HFF-Myc (cell line): ENCODE data around the gene SPECC1.

Source experiments
- DNase-seq: peaks from one replicate; pipeline ENCODE4 v3.0.0-alpha.2; 2011; ENCODE audit warnings: low read depth; ENCODE audit errors: extremely low read depth
- H3K4me3 ChIP-seq: replicated peaks from 2 replicates; pipeline ENCODE4 v1.5.1; 2011; ENCODE audit warnings: low read depth, mild to moderate bottlenecking, control low read depth, low read length
- TF ChIP-seq, protein P1 (sequence below): IDR thresholded peaks from 2 replicates; pipeline ENCODE4 v1.5.1; 2012; ENCODE audit warnings: mild to moderate bottlenecking, low read depth, low read length, control low read depth; ENCODE audit errors: missing control alignments

Gene SPECC1

DNA sequence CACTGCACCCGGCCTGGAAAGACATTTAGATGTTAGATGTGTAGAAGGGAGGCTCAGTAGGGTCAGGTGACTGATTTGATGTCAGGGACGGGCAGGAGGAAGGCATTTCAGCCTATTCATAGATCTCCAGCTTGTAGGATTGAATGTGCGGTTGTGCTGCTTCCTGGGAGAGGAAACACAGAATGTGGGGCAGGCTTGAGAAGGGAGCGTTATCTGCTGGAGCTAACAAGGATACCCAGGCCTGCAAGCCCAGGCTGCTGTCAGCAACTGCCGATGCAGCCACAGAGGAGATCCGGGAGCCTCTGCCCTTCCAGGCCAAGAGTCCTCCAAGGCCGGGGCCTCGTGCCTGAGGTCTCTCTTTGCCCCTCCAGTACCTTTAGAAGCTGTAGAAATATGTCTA, 205.6 kb downstream of the SPECC1 start:
- DNase-seq, result no peak
- H3K4me3 ChIP-seq, result no peak overlapping the region
- TF ChIP-seq, protein P1, sequence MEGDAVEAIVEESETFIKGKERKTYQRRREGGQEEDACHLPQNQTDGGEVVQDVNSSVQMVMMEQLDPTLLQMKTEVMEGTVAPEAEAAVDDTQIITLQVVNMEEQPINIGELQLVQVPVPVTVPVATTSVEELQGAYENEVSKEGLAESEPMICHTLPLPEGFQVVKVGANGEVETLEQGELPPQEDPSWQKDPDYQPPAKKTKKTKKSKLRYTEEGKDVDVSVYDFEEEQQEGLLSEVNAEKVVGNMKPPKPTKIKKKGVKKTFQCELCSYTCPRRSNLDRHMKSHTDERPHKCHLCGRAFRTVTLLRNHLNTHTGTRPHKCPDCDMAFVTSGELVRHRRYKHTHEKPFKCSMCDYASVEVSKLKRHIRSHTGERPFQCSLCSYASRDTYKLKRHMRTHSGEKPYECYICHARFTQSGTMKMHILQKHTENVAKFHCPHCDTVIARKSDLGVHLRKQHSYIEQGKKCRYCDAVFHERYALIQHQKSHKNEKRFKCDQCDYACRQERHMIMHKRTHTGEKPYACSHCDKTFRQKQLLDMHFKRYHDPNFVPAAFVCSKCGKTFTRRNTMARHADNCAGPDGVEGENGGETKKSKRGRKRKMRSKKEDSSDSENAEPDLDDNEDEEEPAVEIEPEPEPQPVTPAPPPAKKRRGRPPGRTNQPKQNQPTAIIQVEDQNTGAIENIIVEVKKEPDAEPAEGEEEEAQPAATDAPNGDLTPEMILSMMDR, result no peak

DNA sequence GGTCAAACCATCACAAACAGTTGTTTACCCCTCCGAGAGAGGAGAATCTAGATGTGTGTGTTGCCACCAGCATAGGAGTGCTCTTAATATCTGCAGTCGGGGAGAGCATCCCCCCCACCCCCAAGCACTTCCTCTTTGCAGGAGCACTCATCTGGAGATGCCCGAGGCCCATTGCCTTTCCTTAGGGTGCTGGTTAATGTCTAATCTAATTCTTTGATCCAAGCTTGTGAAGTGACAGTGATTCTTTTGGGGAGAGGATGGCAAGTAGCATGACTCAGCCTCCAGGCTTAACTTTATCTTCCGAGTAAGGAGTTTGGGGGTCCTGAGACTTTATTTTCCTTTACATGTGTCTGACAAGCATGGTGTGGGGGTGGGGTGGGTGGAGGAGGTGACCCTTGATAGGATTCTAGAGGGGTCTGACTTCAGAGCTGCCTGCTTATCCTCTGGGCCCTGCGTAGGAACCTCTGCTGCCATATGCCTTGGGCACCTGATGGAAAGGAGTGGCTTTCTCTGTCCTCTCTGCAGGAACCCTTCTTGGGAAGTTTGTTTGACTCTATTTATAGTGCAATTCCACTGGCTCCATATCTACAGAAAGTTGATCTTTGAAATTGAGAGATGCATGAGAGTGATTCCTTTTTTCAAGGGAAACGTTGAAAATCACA, 207.1 kb downstream of the SPECC1 start:
- TF ChIP-seq, protein P1, result no peak
- H3K4me3 ChIP-seq, result no peak overlapping the region
- DNase-seq, result no peak

DNA sequence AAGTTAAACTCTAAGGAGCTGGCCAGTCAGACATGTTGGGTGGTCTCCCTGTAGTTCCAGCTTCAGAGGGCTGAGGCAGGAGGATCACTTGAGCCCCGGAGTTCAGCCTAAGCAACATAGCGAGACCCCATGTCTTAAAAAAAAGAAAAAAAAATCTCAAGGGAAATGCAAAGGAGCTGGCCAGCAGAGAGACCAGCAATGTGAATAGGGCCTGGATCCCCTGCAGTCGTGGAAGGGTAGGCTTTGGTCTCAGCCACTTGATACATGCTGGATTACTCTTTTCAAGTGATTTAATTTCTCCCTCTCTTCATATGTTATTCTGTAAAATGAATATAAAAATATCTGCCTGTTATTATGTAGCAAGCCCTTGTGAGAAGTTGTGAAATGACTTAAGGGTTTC, 207.7 kb downstream of the SPECC1 start:
- DNase-seq, result no peak
- TF ChIP-seq, protein P1, result no peak

DNA sequence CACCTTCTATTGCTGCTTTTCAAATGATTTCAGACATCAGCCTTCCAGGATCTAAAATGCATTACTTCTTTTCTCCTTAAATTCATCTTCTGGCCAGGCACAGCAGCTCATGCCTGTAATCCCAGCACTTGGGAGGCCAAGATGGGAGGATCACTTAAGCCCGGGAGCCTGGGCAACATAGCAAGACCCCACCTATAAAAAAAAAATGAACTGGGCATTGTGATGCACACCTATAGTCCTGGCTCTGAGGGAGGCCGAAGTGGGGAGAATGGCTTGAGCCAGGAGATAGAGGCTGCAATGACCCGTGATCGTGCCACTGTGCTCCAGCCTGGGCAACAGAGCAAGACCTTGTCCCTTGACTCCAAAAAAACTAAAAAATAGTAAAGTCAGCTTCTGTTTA, 208.5 kb downstream of the SPECC1 start:
- TF ChIP-seq, protein P1, result no peak
- DNase-seq, result no peak
- no peak overlapping the region for H3K4me3 ChIP-seq

More for the DNA sequence above, 207.7 kb downstream of the SPECC1 start:
- H3K4me3 ChIP-seq, result no peak overlapping the region

DNA sequence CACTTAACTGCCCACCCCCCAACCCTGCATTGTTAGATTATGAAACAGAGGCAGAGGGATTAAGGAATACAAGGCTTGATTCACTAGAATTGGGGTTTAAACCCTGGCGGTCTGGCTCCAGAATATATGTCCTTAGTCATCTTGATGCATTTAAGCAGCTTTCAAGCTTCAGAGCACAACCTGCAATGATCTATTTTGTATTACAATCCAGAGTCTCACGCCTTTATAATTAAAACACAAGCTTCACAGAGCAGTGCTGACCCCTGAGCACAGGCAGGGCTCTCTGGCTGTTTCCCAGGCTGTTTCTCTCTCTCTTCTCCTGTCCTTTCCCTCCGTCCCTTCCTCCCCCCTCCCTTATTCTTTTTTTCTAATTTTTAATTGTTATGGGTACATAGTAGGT, 209.1 kb downstream of the SPECC1 start:
- no peak overlapping the region for H3K4me3 ChIP-seq
- no peak for DNase-seq
- TF ChIP-seq, protein P1, result no peak

DNA sequence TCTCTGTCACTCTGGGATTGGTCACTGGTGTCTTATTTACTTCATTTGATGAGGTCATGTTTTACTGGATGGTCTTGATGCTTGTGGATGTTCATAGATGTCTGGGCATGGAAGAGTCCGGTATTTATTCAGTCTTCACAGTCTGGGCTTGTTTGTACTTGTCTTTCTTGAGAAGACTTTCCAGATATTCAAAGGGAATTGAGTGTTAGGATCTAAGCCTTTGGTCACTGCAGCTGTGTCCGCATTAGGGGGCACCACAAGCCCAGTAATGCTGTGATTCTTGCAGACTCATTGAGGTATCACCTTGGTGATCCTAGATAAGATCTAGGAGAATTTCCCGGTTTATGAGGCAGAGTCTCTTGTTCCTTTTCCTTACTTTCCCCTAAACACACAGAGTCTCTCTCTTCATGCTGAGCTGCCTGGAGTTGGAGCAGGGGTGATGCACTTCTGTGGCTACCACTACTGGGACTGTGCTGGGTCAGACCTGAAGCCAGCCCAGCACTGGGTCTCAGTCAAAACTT, 214.7 kb downstream of the SPECC1 start:
- TF ChIP-seq, protein P1, result no peak
- no peak overlapping the region for H3K4me3 ChIP-seq
- DNase-seq, result no peak

DNA sequence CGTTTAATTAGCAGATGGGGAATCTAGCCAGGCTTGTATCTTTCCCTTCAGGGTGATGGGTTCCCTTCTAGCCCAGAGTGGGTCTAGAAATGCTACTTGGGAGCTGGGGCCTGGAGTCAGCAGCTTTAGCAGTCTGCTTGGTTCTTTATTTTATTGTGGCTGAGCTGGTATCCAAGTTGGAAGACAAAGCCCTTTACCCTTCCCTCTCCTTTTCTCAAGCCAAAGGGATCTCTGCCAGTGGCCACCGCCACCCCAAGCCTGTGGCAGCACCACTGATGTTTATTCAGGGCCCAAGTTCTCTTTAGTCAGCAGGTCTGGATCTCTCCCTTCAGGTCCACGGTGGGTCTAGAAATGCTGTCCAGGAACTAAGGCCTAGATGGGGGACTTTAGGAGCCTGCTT, 215.2 kb downstream of the SPECC1 start:
- no peak for DNase-seq
- TF ChIP-seq, protein P1, result no peak
- no peak overlapping the region for H3K4me3 ChIP-seq
